Motor neuron (in vitro differentiated cells): ENCODE data around the gene SELE. TPM values are rescaled to one million over a fixed set of nuclear protein-coding genes. Genes with fewer than 3 reads are reported as not detected.

Experiments
- total RNA-seq, 8 experiments: library from RNA; unstranded; fragments of 300-600 nt; gene quantifications; 2 replicates each; pipeline versions ENCODE4 v1.2.3 to v1.2.4, GENCODE V29; 2022

Gene SELE
- total RNA-seq, 8 experiments from 2014 or later = 0.08 to 0.47 (median 0.21) TPM; not detected in 5

Other genes with a start within 250 kb of the SELE start
- gene SLC19A2, start 248.1 kb downstream of the SELE start, total RNA-seq = 10 to 100 TPM in 6 of 8 experiments, 1 to 10 TPM in 2; 8.6 to 20.8 (median 13.5) TPM
- gene F5, start 147.6 kb downstream of the SELE start, total RNA-seq = 10 to 100 TPM in 1 of 8 experiments, under 1 TPM in 6, not detected in 1; 0.07 to 30.1 (median 0.20) TPM
- gene SELP, start 104.0 kb downstream of the SELE start, total RNA-seq = 1 to 10 TPM in 2 of 8 experiments, under 1 TPM in 2, not detected in 4; 0.10 to 2.6 (median 0.61) TPM
- 10 to 100 TPM in 1 of 8 experiments, under 1 TPM in 3, not detected in 4; 0.41 to 28.3 (median 0.67) TPM for gene SELL, start 22.5 kb downstream of the SELE start, total RNA-seq
- 10 to 100 TPM in 3 of 8 experiments, 1 to 10 TPM in 5; 6.5 to 17.0 (median 9.3) TPM for gene METTL18, start 60.8 kb upstream of the SELE start, total RNA-seq
- 1 to 10 TPM; 6.3 to 9.1 (median 7.4) TPM for gene SCYL3, start 159.8 kb upstream of the SELE start, total RNA-seq